Mucosa of descending colon (tissue), 3 donors: ENCODE measurements around the gene LNX2. TPM values are rescaled to one million over a fixed set of nuclear protein-coding genes. Genes with fewer than 3 reads are reported as not detected.

Source experiments
- ATAC-seq: fragments of 200-7000 bp; cut with Tn5 transposase; one replicate; pipeline ENCODE4 v1.9.1; 2020; ENCODE audit warnings: mild to moderate bottlenecking, moderate library complexity
- DNase-seq, 3 donors: peaks; one replicate each; pipeline ENCODE4 v3.0.0-alpha.2; 2020
- H3K36me3 ChIP-seq: fragments of 200-600 bp; one replicate; pipeline ENCODE4 v1.8.0; 2021; ENCODE audit warnings: low read depth, mild to moderate bottlenecking
- H3K4me1 ChIP-seq: fragments of 200-600 bp; one replicate; pipeline ENCODE4 v1.8.0; 2021; ENCODE audit warnings: low read depth, mild to moderate bottlenecking
- H3K4me3 ChIP-seq: fragments of 200-600 bp; one replicate; pipeline ENCODE4 v1.8.0; 2021; ENCODE audit warnings: mild to moderate bottlenecking
- H3K9me3 ChIP-seq: fragments of 200-600 bp; one replicate; pipeline ENCODE4 v1.8.0; 2021; ENCODE audit warnings: mild to moderate bottlenecking
- CTCF ChIP-seq: fragments of 200-600 bp; IDR thresholded peaks from one replicate; pipeline ENCODE4 v1.8.0; 2022; ENCODE audit warnings: antibody characterized with exemption, mild to moderate bottlenecking
- intact Hi-C, 2 donors: fragments of 100-400 bp; cut with DNase I in 1 of 2; cut with micrococcal nuclease in 1 of 2; formaldehyde crosslinking; loops; one replicate each; pipeline versions ENCODE4 v1.11.0 to v1.11.1; 2022; cut with DNase I, micrococcal nuclease
- total RNA-seq, 3 donors: library from RNA; stranded (reverse); fragmentation: NEBNext Ultra II Directional in 2 of 3; extraction: Animal tissue kit (Norgen Biotek cat#: 25700) in 2 of 3; gene quantifications; one replicate each; pipeline versions ENCODE4 v1.2.1 to v1.2.4, GENCODE V29; 2021 to 2023
- donor health status: DM: no; HTN: no; CAD: no; lungs with moderate emphysema.
- donor health status: DM: no; HTN: no; CAD: no.
- donor health status: DM: no; HTN: yes; CAD: no.

LNX2 gene
- total RNA-seq, 3 donors from 2014 or later: 20.0 to 34.0 (median 26.2) TPM

GRCh38 chr13:27573265-27573664, 47.1 kb downstream of the LNX2 start:
- Histone ChIP-seq H3K36me3 (no peaks in the 10 kb centered on the region), H3K4me3 (no peak overlapping the region), H3K4me1 (no peaks in the 10 kb centered on the region), H3K9me3 (no peaks in the 10 kb centered on the region)
- peak; percentile 42 for ATAC-seq
- TF ChIP-seq CTCF: no peak
- DNase-seq: no peak
- intact Hi-C loops: no loop called here

GRCh38 chr13:27572234-27572901, 48.0 kb downstream of the LNX2 start:
- intact Hi-C loops: no loop called here
- Histone ChIP-seq H3K4me1 (no peaks in the 10 kb centered on the region), H3K9me3 (no peaks in the 10 kb centered on the region), H3K4me3 (no peak overlapping the region), H3K36me3 (no peaks in the 10 kb centered on the region)
- ATAC-seq (no peak), DNase-seq (no peak)
- TF ChIP-seq CTCF: no peak

GRCh38 chr13:27570906-27571305, 49.4 kb downstream of the LNX2 start:
- H3K4me1 ChIP-seq: no peaks in the 10 kb centered on the region
- DNase-seq (no peak), ATAC-seq (no peak)
- no peaks in the 10 kb centered on the region for H3K36me3 ChIP-seq
- no peaks in the 10 kb centered on the region for H3K9me3 ChIP-seq
- intact Hi-C loops: no loop called here
- TF ChIP-seq CTCF: no peak
- no peak overlapping the region for H3K4me3 ChIP-seq

- DNase-seq: no peak
- no peak for ATAC-seq
- H3K4me1 ChIP-seq: no peaks in the 10 kb centered on the region
- no peak for TF ChIP-seq CTCF
- H3K4me3 ChIP-seq: no peak overlapping the region
- no peaks in the 10 kb centered on the region for H3K9me3 ChIP-seq
- intact Hi-C loops: no loop called here
- no peaks in the 10 kb centered on the region for H3K36me3 ChIP-seq
These were observed 50.9 kb downstream of the LNX2 start for GRCh38 chr13:27569405-27569804.

- no peak for TF ChIP-seq CTCF
- H3K4me1 ChIP-seq: no peaks in the 10 kb centered on the region
- no peak overlapping the region for H3K4me3 ChIP-seq
- DNase-seq: no peak
- no peaks in the 10 kb centered on the region for H3K36me3 ChIP-seq
- ATAC-seq: no peak
- intact Hi-C loops: no loop called here
- H3K9me3 ChIP-seq: no peaks in the 10 kb centered on the region
These were observed 54.5 kb downstream of the LNX2 start for GRCh38 chr13:27565818-27566217.

- intact Hi-C loops: no loop called here
- DNase-seq: no peak
- no peak for TF ChIP-seq CTCF
- Histone ChIP-seq H3K4me1 (no peaks in the 10 kb centered on the region), H3K36me3 (no peaks in the 10 kb centered on the region), H3K9me3 (no peaks in the 10 kb centered on the region), H3K4me3 (no peak overlapping the region)
- no peak for ATAC-seq
These were observed 57.9 kb downstream of the LNX2 start for GRCh38 chr13:27562457-27562856.
